Measurements from ENCODE around the gene MAP3K14.
A peak's percentile ranks its signal among the peaks of the same experiment; 100 is the strongest.

The MAP3K14 gene

DNA sequence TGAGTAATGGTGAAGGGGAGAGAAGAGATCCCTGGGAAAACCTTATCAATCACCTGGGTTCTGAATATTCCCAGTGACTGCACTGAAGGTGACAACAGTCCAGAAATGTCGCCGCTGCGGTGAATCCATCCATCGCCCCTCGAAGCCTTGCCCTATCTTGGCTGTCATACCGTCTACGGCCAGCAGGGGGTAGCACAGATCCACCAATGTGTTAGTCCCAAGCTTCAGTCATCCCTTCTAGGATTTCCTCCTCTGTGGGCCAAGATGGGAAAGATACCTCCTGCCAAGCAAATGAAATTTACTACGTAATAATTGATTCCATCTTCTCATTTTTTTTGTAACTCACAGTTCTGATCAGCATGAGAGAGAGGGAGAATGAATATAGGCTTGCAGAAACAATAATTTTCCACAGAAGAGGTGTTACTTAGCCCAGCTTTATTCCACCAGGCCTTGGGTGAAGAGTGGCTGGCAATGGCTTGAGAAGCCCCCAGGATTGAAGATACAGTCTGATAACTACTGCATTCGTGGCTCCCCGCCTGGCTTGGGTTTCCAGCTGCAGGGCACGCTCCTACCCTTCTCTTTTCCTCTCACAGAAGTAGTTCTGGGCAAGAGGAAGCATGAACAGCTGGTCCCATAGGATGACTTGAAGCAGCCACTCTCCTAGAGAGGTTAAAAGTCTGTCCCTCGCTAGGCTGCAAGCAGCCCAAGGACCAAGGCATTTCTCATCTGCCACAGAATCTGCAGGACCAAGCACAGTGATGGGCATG, 97.7 kb downstream of the MAP3K14 start:
- DNase-seq = peak; percentile 74

Measured in NCI-H526 treated with DMSO at 0.1 percent for 48 hours (cell line).